ENCODE data around the gene CACNA1C.

DNA sequence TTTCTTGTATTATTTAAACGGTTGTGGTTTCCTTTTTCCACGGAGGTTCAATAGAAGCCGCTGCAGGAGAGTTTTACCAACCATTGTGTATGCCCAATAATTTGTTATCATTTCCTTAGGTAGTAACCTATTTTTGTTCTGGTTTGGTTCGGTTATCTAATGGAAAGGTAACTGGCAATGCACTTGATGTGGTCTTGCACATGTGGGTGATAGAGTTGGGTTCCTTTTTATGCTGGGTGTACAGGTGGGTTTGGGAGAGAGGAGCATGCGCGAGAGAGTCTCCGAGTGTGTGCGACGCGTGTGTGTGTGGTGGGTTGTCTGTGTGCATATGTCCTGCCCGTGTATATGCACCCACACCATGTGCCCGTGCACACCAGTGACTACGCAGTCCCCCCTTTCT lies 639.3 kb downstream of the CACNA1C start:
- no peak for TF ChIP-seq CTCF (conservative IDR thresholded peaks at IDR 0.05)
- no peak for TF ChIP-seq ZFX (IDR thresholded peaks at IDR 0.05)

Data from C4-2B (cell line).